LNCAP (cell line): ENCODE measurements around the gene PCNX3.

Experiments used
- CTCF ChIP-seq: fragments of 450-650 bp; IDR thresholded peaks from 2 replicates; pipeline ENCODE4 v1.5.1; 2017; ENCODE audit warnings: mild to moderate bottlenecking

Gene PCNX3

GRCh38 chr11:65609229-65609628 lies 6.3 kb upstream of the PCNX3 start:
- no peak for TF ChIP-seq CTCF

- TF ChIP-seq CTCF, result no peak
These were observed 5.9 kb upstream of the PCNX3 start for GRCh38 chr11:65609665-65610064.

GRCh38 chr11:65610404-65610803 lies 5.2 kb upstream of the PCNX3 start:
- no peak for TF ChIP-seq CTCF

- no peak for TF ChIP-seq CTCF
These were observed 4.4 kb upstream of the PCNX3 start for GRCh38 chr11:65611028-65611757.

- TF ChIP-seq CTCF, result no peak
These were observed 3.6 kb upstream of the PCNX3 start for GRCh38 chr11:65611758-65612603.

GRCh38 chr11:65612691-65613090 lies 2.9 kb upstream of the PCNX3 start:
- no peak for TF ChIP-seq CTCF

GRCh38 chr11:65613091-65613928 lies 2.3 kb upstream of the PCNX3 start:
- no peak for TF ChIP-seq CTCF
